GM13976 (cell line): ENCODE data around the gene ZNF692.

Experiments
- DNase-seq: peaks from one replicate; pipeline ENCODE4 v3.0.0; 2012; ENCODE audit warnings: low spot score
- in situ Hi-C: fragments of 300-500 bp; cut with MboI; formaldehyde crosslinking; loops from one replicate; pipeline ENCODE4 v1.12.0; 2022; ENCODE audit warnings: low sequenced_read_pairs, mixed read lengths, inconsistent platforms; ENCODE audit not compliant: unreplicated experiment
- TF ChIP-seq, protein P1 (sequence below): IDR thresholded peaks from 2 replicates; pipeline ENCODE4 v1.5.1; 2012; ENCODE audit warnings: borderline replicate concordance, mild to moderate bottlenecking; ENCODE audit not compliant: insufficient read depth; ENCODE audit errors: extremely low read depth, missing control alignments, control extremely low read depth

ZNF692 gene

GRCh38 chr1:248825136-248825535 lies 33.7 kb downstream of the ZNF692 start:
- in situ Hi-C loops: no loop called here
- DNase-seq: no peak
- TF ChIP-seq, protein P1, sequence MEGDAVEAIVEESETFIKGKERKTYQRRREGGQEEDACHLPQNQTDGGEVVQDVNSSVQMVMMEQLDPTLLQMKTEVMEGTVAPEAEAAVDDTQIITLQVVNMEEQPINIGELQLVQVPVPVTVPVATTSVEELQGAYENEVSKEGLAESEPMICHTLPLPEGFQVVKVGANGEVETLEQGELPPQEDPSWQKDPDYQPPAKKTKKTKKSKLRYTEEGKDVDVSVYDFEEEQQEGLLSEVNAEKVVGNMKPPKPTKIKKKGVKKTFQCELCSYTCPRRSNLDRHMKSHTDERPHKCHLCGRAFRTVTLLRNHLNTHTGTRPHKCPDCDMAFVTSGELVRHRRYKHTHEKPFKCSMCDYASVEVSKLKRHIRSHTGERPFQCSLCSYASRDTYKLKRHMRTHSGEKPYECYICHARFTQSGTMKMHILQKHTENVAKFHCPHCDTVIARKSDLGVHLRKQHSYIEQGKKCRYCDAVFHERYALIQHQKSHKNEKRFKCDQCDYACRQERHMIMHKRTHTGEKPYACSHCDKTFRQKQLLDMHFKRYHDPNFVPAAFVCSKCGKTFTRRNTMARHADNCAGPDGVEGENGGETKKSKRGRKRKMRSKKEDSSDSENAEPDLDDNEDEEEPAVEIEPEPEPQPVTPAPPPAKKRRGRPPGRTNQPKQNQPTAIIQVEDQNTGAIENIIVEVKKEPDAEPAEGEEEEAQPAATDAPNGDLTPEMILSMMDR: no peak

- no peak for DNase-seq
- TF ChIP-seq, protein P1: no peak
- in situ Hi-C loops: no loop called here
Observed at GRCh38 chr1:248824701-248825100, 34.2 kb downstream of the ZNF692 start.

DNA sequence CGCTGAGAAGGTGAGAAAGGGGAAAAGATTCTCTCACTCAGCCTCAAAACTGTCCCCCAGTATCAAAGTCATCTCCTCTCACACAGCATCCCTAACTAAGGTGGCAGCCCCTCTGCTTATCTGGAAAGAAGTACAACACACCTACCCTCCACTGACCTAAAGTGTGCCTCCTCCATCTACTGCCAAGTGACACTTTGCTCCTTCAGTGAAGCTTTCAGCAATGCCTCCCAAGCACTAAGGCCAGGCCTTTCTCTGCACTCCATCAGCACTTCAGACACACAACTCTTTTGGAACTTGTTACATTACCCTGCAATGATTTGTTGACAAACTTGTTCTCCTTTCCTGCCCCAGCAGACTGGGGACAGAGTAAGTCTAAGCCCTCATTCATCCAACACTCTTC lies 34.6 kb downstream of the ZNF692 start:
- no peak for DNase-seq
- TF ChIP-seq, protein P1: no peak
- in situ Hi-C loops: no loop called here

- TF ChIP-seq, protein P1: no peak
- no peak for DNase-seq
- in situ Hi-C loops: no loop called here
Observed at GRCh38 chr1:248823517-248824001, 35.3 kb downstream of the ZNF692 start.

- TF ChIP-seq, protein P1: no peak
- in situ Hi-C loops: no loop called here
- DNase-seq: no peak
Observed at GRCh38 chr1:248822148-248823032, 36.5 kb downstream of the ZNF692 start.

DNA sequence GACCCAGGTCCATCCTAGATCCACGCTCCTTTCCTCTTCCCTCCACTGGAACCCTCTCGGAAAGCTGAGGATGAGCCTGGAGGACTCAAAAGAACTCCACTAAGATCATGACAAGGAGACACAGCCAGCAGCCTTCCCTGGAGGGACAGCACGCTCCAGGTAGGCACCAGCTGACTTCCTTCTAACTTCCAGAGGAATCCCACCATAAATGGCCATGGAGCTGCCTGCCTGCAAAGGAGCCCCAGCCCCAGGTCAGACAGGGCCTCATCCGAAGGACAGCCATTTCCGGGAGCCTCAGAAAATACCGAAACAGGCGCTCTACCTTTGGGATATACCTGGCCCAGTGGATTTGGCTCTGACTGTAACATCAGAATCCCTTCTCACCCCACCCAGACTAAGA lies 37.2 kb downstream of the ZNF692 start:
- TF ChIP-seq, protein P1: no peak
- DNase-seq: no peak
- in situ Hi-C loops: no loop called here

GRCh38 chr1:248821101-248821500 lies 37.8 kb downstream of the ZNF692 start:
- in situ Hi-C loops: no loop called here
- no peak for DNase-seq
- TF ChIP-seq, protein P1: no peak
